ENCODE data around the gene UNC13A. TPM values are rescaled to one million over a fixed set of nuclear protein-coding genes. Genes with fewer than 3 reads are reported as not detected.

UNC13A gene
- total and polyA plus RNA-seq, 2 donors (not counting 3 experiments of a cell fraction or from before 2014, with no cell fraction given) = 0.04 to 0.09 TPM

GRCh38 chr19:17726964-17727773 is 39.0 kb upstream of the UNC13A start:
- H3K79me2 ChIP-seq (ENCODE audit: control insufficient read depth, insufficient read depth, low read length) = peaks cover 99% of the 10 kb centered on the region
- TSS peak; percentile 17 for BruUV-seq (replicated peaks)

GRCh38 chr19:17726136-17726741 is 38.1 kb upstream of the UNC13A start:
- Histone ChIP-seq H3K79me2 (ENCODE audit: control insufficient read depth, insufficient read depth, low read length) (peaks cover 97% of the 10 kb centered on the region), H3K36me3 (ENCODE audit: control insufficient read depth in 2 of 2, extremely low read depth in 1 of 2, insufficient read depth in 2 of 2, low read length in 2 of 2) (peaks cover 36 to 52% of the 10 kb centered on the region in 2 experiments)
- CTCF ChIA-PET = interaction anchor here (0.9 to 3.3 kb wide), 2 partner anchors 22 to 40 kb away, joined by 3 to 20 read pairs; no protein-coding TSS in a partner anchor

More at GRCh38 chr19:17726964-17727773, 39.0 kb upstream of the UNC13A start:
- ChIA-PET POLR2A (no interaction called here), CTCF (interaction anchor here (0.9 to 3.3 kb wide), 2 partner anchors 23 to 39 kb away, joined by 3 to 20 read pairs; no protein-coding TSS in a partner anchor)
- Histone ChIP-seq H3K27ac (ENCODE audit: insufficient read depth, low read depth, low read length) (no peak overlapping the region), H3K4me3 (replicated peaks in 1 of 3; ENCODE audit: insufficient read depth in 1 of 3, low read depth in 1 of 3, low read length in 3 of 3) (no peak overlapping the region), H2AFZ (ENCODE audit: low read depth, low read length) (no peak overlapping the region), H3K4me2 (ENCODE audit: insufficient read depth, low read length) (no peak overlapping the region), H3K27me3 (ENCODE audit: control insufficient read depth in 2 of 2, insufficient read depth in 2 of 2, low read length in 2 of 2) (no peaks in the 10 kb centered on the region), H3K9me1 (replicated peaks; ENCODE audit: control insufficient read depth, extremely low read depth, insufficient read depth, low read length) (no peaks in the 10 kb centered on the region), H3K36me3 (ENCODE audit: control insufficient read depth in 2 of 2, extremely low read depth in 1 of 2, insufficient read depth in 2 of 2, low read length in 2 of 2) (peaks cover 41 to 52% of the 10 kb centered on the region in 2 experiments), H4K20me1 (replicated peaks; ENCODE audit: control insufficient read depth, extremely low read depth, insufficient read depth, low read length) (no peaks in the 10 kb centered on the region), H3K4me1 (ENCODE audit: control insufficient read depth, extremely low read depth, insufficient read depth, low read length) (peaks cover 8% of the 10 kb centered on the region), H3K9me3 (replicated peaks; ENCODE audit: control insufficient read depth, insufficient read depth, low read length) (no peaks in the 10 kb centered on the region), H3K9ac (replicated peaks; ENCODE audit: extremely low read depth, insufficient read depth, low read length) (no peak overlapping the region)
- TF ChIP-seq MAX (IDR thresholded peaks at IDR 0.05; ENCODE audit: insufficient read depth, insufficient read length) (no peak), MYC (IDR thresholded peaks at IDR 0.05; ENCODE audit: low read depth, low read length) (no peak), FOS (IDR thresholded peaks at IDR 0.05; ENCODE audit: borderline replicate concordance, insufficient read depth, low read length) (no peak), GATA2 (IDR thresholded peaks at IDR 0.05; ENCODE audit: insufficient read depth, insufficient read length, low read depth, low read length) (no peak)
- dilution Hi-C loops (cut with MboI; ENCODE audit: extremely low pct_ligation_motif_present, low sequenced_read_pairs) (no loop called here), intact Hi-C loops (cut with micrococcal nuclease) (no loop called here)
- no peak for DNase-seq (ENCODE audit: low read depth, low spot score)
- no peak for FAIRE-seq

More at GRCh38 chr19:17726136-17726741, 38.1 kb upstream of the UNC13A start:
- no peak overlapping the region for H3K9ac ChIP-seq (replicated peaks; ENCODE audit: extremely low read depth, insufficient read depth, low read length)
- TF ChIP-seq JUN (IDR thresholded peaks at IDR 0.05; ENCODE audit: borderline replicate concordance, insufficient read depth, insufficient read length, low read depth) (no peak), EZH2 (IDR thresholded peaks at IDR 0.05; ENCODE audit: borderline replicate concordance, low read depth, low read length, severe bottlenecking) (no peak), FOS (IDR thresholded peaks at IDR 0.05; ENCODE audit: borderline replicate concordance, insufficient read depth, low read length) (no peak), POLR2AphosphoS5 (IDR thresholded peaks at IDR 0.05; ENCODE audit: insufficient read depth, low read depth, low read length) (no peak), MAX (IDR thresholded peaks at IDR 0.05; ENCODE audit: insufficient read depth, insufficient read length) (no peak), MYC (IDR thresholded peaks at IDR 0.05; ENCODE audit: low read depth, low read length) (no peak), GATA2 (IDR thresholded peaks at IDR 0.05; ENCODE audit: insufficient read depth, insufficient read length, low read depth, low read length) (no peak), CTCF (IDR thresholded peaks at IDR 0.05; ENCODE audit: extremely low read depth in 1 of 2, insufficient read depth in 1 of 2, low read depth in 1 of 2, low read length in 2 of 2) (no peak)
- FAIRE-seq (no peak), DNase-seq (ENCODE audit: low read depth, low spot score) (no peak)
- BruUV-seq (replicated peaks) = no TSS peak
- H3K4me2 ChIP-seq (ENCODE audit: insufficient read depth, low read length) = no peak overlapping the region
- no peaks in the 10 kb centered on the region for H3K9me1 ChIP-seq (replicated peaks; ENCODE audit: control insufficient read depth, extremely low read depth, insufficient read depth, low read length)
- no peak overlapping the region for H3K27ac ChIP-seq (ENCODE audit: insufficient read depth, low read depth, low read length)
- no peaks in the 10 kb centered on the region for H4K20me1 ChIP-seq (replicated peaks; ENCODE audit: control insufficient read depth, extremely low read depth, insufficient read depth, low read length)
- H2AFZ ChIP-seq (ENCODE audit: low read depth, low read length) = no peak overlapping the region
- no peak overlapping the region for H3K4me3 ChIP-seq (replicated peaks in 1 of 3; ENCODE audit: insufficient read depth in 1 of 3, low read depth in 1 of 3, low read length in 3 of 3)
- dilution Hi-C loops (cut with MboI; ENCODE audit: extremely low pct_ligation_motif_present, low sequenced_read_pairs) (no loop called here), intact Hi-C loops (cut with micrococcal nuclease) (no loop called here)
- H3K9me3 ChIP-seq (replicated peaks; ENCODE audit: control insufficient read depth, insufficient read depth, low read length) = no peaks in the 10 kb centered on the region
- H3K4me1 ChIP-seq (ENCODE audit: control insufficient read depth, extremely low read depth, insufficient read depth, low read length) = peaks cover 16% of the 10 kb centered on the region
- H3K27me3 ChIP-seq (ENCODE audit: control insufficient read depth in 2 of 2, insufficient read depth in 2 of 2, low read length in 2 of 2) = no peaks in the 10 kb centered on the region
- POLR2A ChIA-PET = no interaction called here

All from endothelial cell of umbilical vein (primary cell).